H9 (cell line): ENCODE measurements around the gene DNAI1. TPM values are rescaled to one million over a fixed set of nuclear protein-coding genes. Genes with fewer than 3 reads are reported as not detected.

ENCODE experiments used
- DNase-seq: peaks from one replicate; pipeline ENCODE4 v3.0.0-alpha.2; 2017
- H2AFZ ChIP-seq: one replicate; pipeline ENCODE4 v1.6.1; 2013; ENCODE audit warnings: mild to moderate bottlenecking, low read length, control low read depth, moderate library complexity
- H2AK5ac ChIP-seq: 2 replicates; pipeline ENCODE4 v1.6.1; 2013; ENCODE audit warnings: low read length, control low read depth, mixed read lengths; ENCODE audit not compliant: insufficient read length
- H2BK120ac ChIP-seq: one replicate; pipeline ENCODE4 v1.6.1; 2013; ENCODE audit warnings: low read depth, mild to moderate bottlenecking, low read length, control low read depth, inconsistent platforms; ENCODE audit not compliant: poor library complexity, severe bottlenecking
- H2BK12ac ChIP-seq: 2 replicates; pipeline ENCODE4 v1.6.1; 2013; ENCODE audit warnings: low read length, control low read depth, mixed read lengths, low read depth; ENCODE audit not compliant: insufficient read length
- H2BK15ac ChIP-seq: 2 replicates; pipeline ENCODE4 v1.6.1; 2013; ENCODE audit warnings: low read depth, low read length, control low read depth
- H2BK20ac ChIP-seq: one replicate; pipeline ENCODE4 v1.6.1; 2013; ENCODE audit warnings: low read depth, mild to moderate bottlenecking, low read length, control low read depth, inconsistent platforms; ENCODE audit not compliant: poor library complexity, severe bottlenecking
- H2BK5ac ChIP-seq: 2 replicates; pipeline ENCODE4 v1.6.1; 2013; ENCODE audit warnings: low read length, control low read depth, mixed read lengths; ENCODE audit not compliant: insufficient read length
- H3K14ac ChIP-seq: 2 replicates; pipeline ENCODE4 v1.6.1; 2013; ENCODE audit warnings: low read length, control low read depth; ENCODE audit not compliant: insufficient read depth
- H3K18ac ChIP-seq: 2 replicates; pipeline ENCODE4 v1.6.1; 2013; ENCODE audit warnings: low read depth, mild to moderate bottlenecking, mixed read lengths, low read length, control low read depth; ENCODE audit not compliant: insufficient read length
- H3K23ac ChIP-seq: 2 replicates; pipeline ENCODE4 v1.6.1; 2013; ENCODE audit warnings: low read length, control low read depth, mixed read lengths, low read depth; ENCODE audit not compliant: insufficient read length
- H3K23me2 ChIP-seq: 2 replicates; pipeline ENCODE4 v1.6.1; 2013; ENCODE audit warnings: low read depth, mild to moderate bottlenecking, mixed read lengths, low read length, control low read depth; ENCODE audit not compliant: insufficient read length, poor library complexity, severe bottlenecking
- H3K27ac ChIP-seq: 2 replicates; pipeline ENCODE4 v1.5.1; 2013; ENCODE audit warnings: low read length, control low read depth, mixed read lengths, low read depth; ENCODE audit not compliant: insufficient read length
- H3K27me3 ChIP-seq: 2 replicates; pipeline ENCODE4 v1.6.1; 2013; ENCODE audit warnings: low read length, control low read depth, inconsistent platforms; ENCODE audit not compliant: insufficient read depth
- H3K4ac ChIP-seq: 2 replicates; pipeline ENCODE4 v1.6.1; 2013; ENCODE audit warnings: low read depth, mild to moderate bottlenecking, control low read depth, inconsistent platforms, low read length, moderate library complexity
- H3K4me1 ChIP-seq: 2 replicates; pipeline ENCODE4 v1.6.1; 2013; ENCODE audit warnings: low read length, control low read depth, inconsistent platforms; ENCODE audit not compliant: insufficient read depth
- H3K4me2 ChIP-seq: 2 replicates; pipeline ENCODE4 v1.6.1; 2013; ENCODE audit warnings: low read length, control low read depth, mixed read lengths; ENCODE audit not compliant: insufficient read length, insufficient read depth
- H3K56ac ChIP-seq: 2 replicates; pipeline ENCODE4 v1.6.1; 2013; ENCODE audit warnings: low read depth, mild to moderate bottlenecking, mixed read lengths, low read length, control low read depth; ENCODE audit not compliant: insufficient read length
- H3K79me1 ChIP-seq: 2 replicates; pipeline ENCODE4 v1.6.1; 2013; ENCODE audit warnings: low read depth, mild to moderate bottlenecking, moderate library complexity, low read length, control low read depth, inconsistent platforms; ENCODE audit not compliant: insufficient read depth, poor library complexity, severe bottlenecking
- H3K79me2 ChIP-seq: 2 replicates; pipeline ENCODE4 v1.6.1; 2013; ENCODE audit warnings: low read length, control low read depth, inconsistent platforms; ENCODE audit not compliant: insufficient read depth
- H3K9ac ChIP-seq: 2 replicates; pipeline ENCODE4 v1.6.1; 2013; ENCODE audit warnings: low read length, control low read depth, mixed read lengths; ENCODE audit not compliant: insufficient read length; ENCODE audit errors: extremely low read depth
- H3K9me3 ChIP-seq: one replicate; pipeline ENCODE4 v1.6.1; 2013; ENCODE audit warnings: low read depth, low read length, inconsistent platforms; ENCODE audit not compliant: control insufficient read depth
- H3T11ph ChIP-seq: one replicate; pipeline ENCODE4 v1.6.1; 2013; ENCODE audit warnings: mild to moderate bottlenecking, low read length, control low read depth, inconsistent platforms
- H4K20me1 ChIP-seq: one replicate; pipeline ENCODE4 v1.6.1; 2013; ENCODE audit not compliant: control insufficient read depth, insufficient read length, insufficient read depth
- H4K5ac ChIP-seq: 2 replicates; pipeline ENCODE4 v1.6.1; 2013; ENCODE audit warnings: low read depth, mild to moderate bottlenecking, mixed read lengths, low read length, control low read depth; ENCODE audit not compliant: insufficient read length
- H4K8ac ChIP-seq: replicated peaks from 2 replicates; pipeline ENCODE4 v1.6.1; 2013; ENCODE audit warnings: low read length, control low read depth, mixed read lengths, low read depth; ENCODE audit not compliant: insufficient read length
- H4K91ac ChIP-seq: 2 replicates; pipeline ENCODE4 v1.6.1; 2013; ENCODE audit warnings: low read depth, mild to moderate bottlenecking, moderate library complexity, mixed read lengths, low read length, control low read depth; ENCODE audit not compliant: insufficient read length
- H3K27ac Mint-ChIP-seq, 3 experiments: 2 replicates in 2 of 3; 3 replicates in 1 of 3; pipeline ENCODE4 v1.8.0; 2020 to 2021; ENCODE audit warnings: mixed read lengths in 3 of 3, mild to moderate bottlenecking in 1 of 3, moderate library complexity in 1 of 3
- H3K27me3 Mint-ChIP-seq: 2 replicates; pipeline ENCODE4 v1.8.0; 2021; ENCODE audit warnings: low read depth, mild to moderate bottlenecking, moderate library complexity, mixed read lengths
- H3K36me3 Mint-ChIP-seq, 3 experiments: 2 replicates in 2 of 3; 3 replicates in 1 of 3; pipeline ENCODE4 v1.8.0; 2020 to 2021; ENCODE audit warnings: low read depth in 3 of 3, mixed read lengths in 3 of 3; ENCODE audit not compliant: insufficient read depth in 1 of 3
- H3K4me1 Mint-ChIP-seq, 2 experiments: 2 replicates each; pipeline ENCODE4 v1.8.0; 2020; ENCODE audit warnings: mixed read lengths in 2 of 2
- H3K4me3 Mint-ChIP-seq, 2 experiments: 2 replicates in 1 of 2; 3 replicates in 1 of 2; pipeline ENCODE4 v1.8.0; 2020 to 2021; ENCODE audit warnings: mild to moderate bottlenecking in 2 of 2, mixed read lengths in 2 of 2, moderate library complexity in 1 of 2
- H3K9me3 Mint-ChIP-seq, 2 experiments: 2 replicates in 1 of 2; 3 replicates in 1 of 2; pipeline ENCODE4 v1.8.0; 2020; ENCODE audit warnings: mild to moderate bottlenecking in 2 of 2, mixed read lengths in 2 of 2, moderate library complexity in 1 of 2
- CTCF ChIP-seq: fragments of 200-600 bp; sonication (generic); conservative IDR thresholded peaks from 3 replicates; pipeline ENCODE4 v1.8.0; 2021; ENCODE audit warnings: antibody characterized with exemption, mild to moderate bottlenecking
- WGBS: extraction: QIAGEN DNeasy Blood & Tissue Kit; methylation state at CpG from one replicate; pipeline ENCODE4 v1.1.7; 2013; ENCODE audit warnings: missing lambda C conversion rate, low lambda C conversion rate, mixed read lengths; ENCODE audit not compliant: insufficient read length; ENCODE audit errors: extremely low coverage; 5-methylcytosine and 5-hydroxymethylcytosine counted together
- total RNA-seq: library from RNA; stranded (reverse); gene quantifications from 2 replicates; pipeline ENCODE4 v1.2.1, GENCODE V29; 2021

DNAI1 gene
- total RNA-seq, 1 experiment from 2014 or later, result 0.22 TPM

GRCh38 chr9:34562135-34562745 is 103.6 kb downstream of the DNAI1 start:
- H2BK20ac ChIP-seq, result no peak overlapping the region
- Mint-ChIP-seq H3K4me3 (no peak overlapping the region), H3K9me3 (0 out of 5 replicates have a peak, but pooled peaks cover 0 to 2% of the 10 kb centered on the region in 2 experiments), H3K27ac (no peak overlapping the region), H3K4me1 (peaks cover 25 to 38% of the 10 kb centered on the region in 2 experiments), H3K27me3 (peaks cover 35% of the 10 kb centered on the region), H3K36me3 (no peaks in the 10 kb centered on the region)
- no peak overlapping the region for H3T11ph ChIP-seq
- no peak overlapping the region for H2BK5ac ChIP-seq
- H2BK120ac ChIP-seq, result no peak overlapping the region
- H3K56ac ChIP-seq, result no peak overlapping the region
- peaks cover 8% of the 10 kb centered on the region; the same call in 1 of the 2 replicates for H3K4me1 ChIP-seq
- peak; percentile 91 for TF ChIP-seq CTCF
- no peaks in the 10 kb centered on the region for H3K79me2 ChIP-seq
- H2AFZ ChIP-seq, result no peak overlapping the region
- no peak overlapping the region for H2BK12ac ChIP-seq
- no peaks in the 10 kb centered on the region for H3K79me1 ChIP-seq
- no peak overlapping the region for H3K9ac ChIP-seq
- H3K27ac ChIP-seq, result no peak overlapping the region
- no peak overlapping the region for H3K18ac ChIP-seq
- no peak overlapping the region for H4K5ac ChIP-seq
- no peak overlapping the region for H3K4me2 ChIP-seq
- no peak overlapping the region for H4K8ac ChIP-seq
- WGBS, result no CpG with 5 or more reads among the region's 7 CpGs
- no peak for DNase-seq
- no peaks in the 10 kb centered on the region for H4K20me1 ChIP-seq
- no peak overlapping the region for H3K4ac ChIP-seq
- H3K23me2 ChIP-seq, result no peaks in the 10 kb centered on the region
- no peak overlapping the region for H2AK5ac ChIP-seq
- H3K23ac ChIP-seq, result no peak overlapping the region
- no peak overlapping the region for H2BK15ac ChIP-seq
- H3K14ac ChIP-seq, result no peak overlapping the region
- no peaks in the 10 kb centered on the region for H3K27me3 ChIP-seq
- no peak overlapping the region for H4K91ac ChIP-seq
- no peaks in the 10 kb centered on the region for H3K9me3 ChIP-seq
